SJSA1 (cell line): Measurements from ENCODE around the gene ZIM2. TPM values are rescaled to one million over a fixed set of nuclear protein-coding genes. Genes with fewer than 3 reads are reported as not detected.

Source experiments
- DNase-seq, 2 experiments: peaks; one replicate each; pipeline ENCODE4 v3.0.0-alpha.2; 2015 to 2020; ENCODE audit warnings: low spot score in 2 of 2, low read depth in 1 of 2
- H3K27ac ChIP-seq: fragments of 250-450 bp; sonication (Bioruptor Pico); 2 replicates; pipeline ENCODE4 v1.5.1; 2020; ENCODE audit warnings: mild to moderate bottlenecking, moderate library complexity
- H3K27me3 ChIP-seq: fragments of 250-450 bp; sonication (Bioruptor Pico); replicated peaks from 2 replicates; pipeline ENCODE4 v1.5.1; 2020; ENCODE audit warnings: mild to moderate bottlenecking, moderate library complexity
- H3K36me3 ChIP-seq: fragments of 250-450 bp; sonication (Bioruptor Pico); 2 replicates; pipeline ENCODE4 v1.5.1; 2020; ENCODE audit warnings: mild to moderate bottlenecking
- H3K4me1 ChIP-seq: fragments of 250-450 bp; sonication (Bioruptor Pico); replicated peaks from 2 replicates; pipeline ENCODE4 v1.6.1; 2021; ENCODE audit warnings: mild to moderate bottlenecking
- H3K4me3 ChIP-seq: fragments of 250-450 bp; sonication (Bioruptor Pico); 2 replicates; pipeline ENCODE4 v1.5.1; 2020; ENCODE audit warnings: mild to moderate bottlenecking
- H3K9me3 ChIP-seq: fragments of 250-450 bp; sonication (Bioruptor Pico); replicated peaks from 2 replicates; pipeline ENCODE4 v1.5.1; 2020; ENCODE audit warnings: mild to moderate bottlenecking
- total RNA-seq: library from RNA; depleted of rRNA; stranded (reverse); fragments of >200 nt; shearing (Covaris generic); gene quantifications from 2 replicates; pipeline ENCODE4 v1.2.3, GENCODE V29; 2014; rRNA removed

ZIM2 gene
- not detected in 2 replicates for total RNA-seq

- no peak within 1 kb of the TSS for H3K27ac ChIP-seq
- H3K4me3 ChIP-seq: no peak within 1 kb of the TSS
- no peak for DNase-seq
- no peaks in the 10 kb centered on the region for H3K36me3 ChIP-seq
- H3K27me3 ChIP-seq: no peaks in the 10 kb centered on the region
- H3K4me1 ChIP-seq: no peaks in the 10 kb centered on the region
- H3K9me3 ChIP-seq: peaks cover 34% of the 10 kb centered on the region
These were observed at the start of gene ZIM2, which contains the start of gene PEG3 for GRCh38 chr19:56840451-56841192. Gene ZIM2, minus strand, starts transcription at chr19:56840726. Its CDS starts 16,449 bp downstream, at chr19:56824277. Gene PEG3, minus strand, starts transcription at chr19:56840726. Its CDS starts 16,071 bp downstream, at chr19:56824655.

GRCh38 chr19:56885173-56885985 lies 44.9 kb upstream of the ZIM2 start:
- Histone ChIP-seq H3K4me3 (no peak overlapping the region), H3K4me1 (no peaks in the 10 kb centered on the region), H3K27me3 (no peaks in the 10 kb centered on the region), H3K27ac (no peak overlapping the region), H3K36me3 (no peaks in the 10 kb centered on the region), H3K9me3 (no peaks in the 10 kb centered on the region; the same call in none of the 2 replicates)
- DNase-seq: no peak

- H3K4me3 ChIP-seq: no peak overlapping the region
- no peaks in the 10 kb centered on the region for H3K36me3 ChIP-seq
- no peaks in the 10 kb centered on the region for H3K4me1 ChIP-seq
- no peaks in the 10 kb centered on the region for H3K27me3 ChIP-seq
- DNase-seq: no peak
- no peak overlapping the region for H3K27ac ChIP-seq
- no peaks in the 10 kb centered on the region; the same call in none of the 2 replicates for H3K9me3 ChIP-seq
These were observed 43.9 kb upstream of the ZIM2 start for GRCh38 chr19:56884441-56884840.

DNA sequence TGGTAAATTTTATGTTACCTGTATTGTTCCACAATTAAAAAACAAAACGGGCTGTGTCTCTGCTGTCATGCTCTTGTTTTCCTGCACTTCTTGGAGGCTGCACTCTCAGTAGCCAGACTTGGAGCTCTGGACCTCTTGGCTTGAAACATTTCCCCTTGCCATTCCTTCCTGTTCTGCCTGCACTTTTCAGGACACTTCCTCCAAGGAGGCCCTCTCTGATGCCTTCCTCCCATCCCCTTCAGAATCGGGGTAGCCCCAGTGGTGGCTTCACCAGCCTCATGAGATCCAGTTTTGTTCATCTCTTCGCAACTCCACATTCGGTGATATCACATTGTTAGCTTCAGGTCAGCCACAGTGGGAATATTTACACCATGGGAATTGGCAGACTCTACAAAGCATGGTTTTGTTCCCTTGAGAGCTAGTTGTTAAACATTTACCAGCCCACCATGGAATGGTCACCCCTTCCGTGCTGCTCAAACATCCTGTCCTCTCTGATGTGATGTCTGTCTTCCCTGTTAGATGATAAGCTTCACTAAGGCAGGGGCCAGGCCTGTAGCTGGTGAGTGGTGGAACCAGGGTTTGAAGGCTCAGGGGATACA lies 40.2 kb upstream of the ZIM2 start:
- Histone ChIP-seq H3K36me3 (no peaks in the 10 kb centered on the region), H3K4me3 (no peak overlapping the region), H3K4me1 (no peaks in the 10 kb centered on the region), H3K27ac (no peak overlapping the region), H3K9me3 (no peaks in the 10 kb centered on the region; the same call in 1 of the 2 replicates), H3K27me3 (no peaks in the 10 kb centered on the region)
- DNase-seq: no peak

- no peaks in the 10 kb centered on the region for H3K27me3 ChIP-seq
- H3K27ac ChIP-seq: no peak overlapping the region
- DNase-seq: no peak
- H3K4me1 ChIP-seq: no peaks in the 10 kb centered on the region
- H3K36me3 ChIP-seq: no peaks in the 10 kb centered on the region
- no peak overlapping the region for H3K4me3 ChIP-seq
- H3K9me3 ChIP-seq: no peaks in the 10 kb centered on the region
These were observed 36.7 kb upstream of the ZIM2 start for GRCh38 chr19:56877069-56877715.

DNA sequence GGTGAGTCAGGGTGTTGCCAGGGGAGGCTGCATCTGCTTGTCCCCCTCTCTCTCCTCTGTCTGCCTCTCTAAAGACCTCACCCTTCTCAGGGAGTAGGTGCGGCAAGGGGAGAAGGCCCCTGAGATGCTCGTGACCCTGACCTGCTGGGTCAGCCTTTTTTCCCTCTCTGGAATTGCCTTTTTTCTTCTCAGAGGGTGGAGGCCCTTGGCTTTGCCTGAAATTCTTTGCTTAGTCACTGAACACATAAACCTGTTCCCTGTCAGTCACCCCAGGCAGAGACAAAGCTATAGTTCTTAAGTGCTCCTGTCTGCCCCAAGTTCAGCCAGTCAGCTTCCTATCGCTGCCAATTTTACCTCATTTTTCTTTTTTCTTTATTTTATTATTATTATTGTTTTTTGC lies 35.2 kb upstream of the ZIM2 start:
- no peaks in the 10 kb centered on the region for H3K9me3 ChIP-seq

GRCh38 chr19:56874530-56874929 lies 34.0 kb upstream of the ZIM2 start:
- Histone ChIP-seq H3K36me3 (no peaks in the 10 kb centered on the region), H3K9me3 (no peaks in the 10 kb centered on the region), H3K27me3 (no peaks in the 10 kb centered on the region), H3K27ac (no peak overlapping the region), H3K4me1 (no peaks in the 10 kb centered on the region), H3K4me3 (no peak overlapping the region)
- no peak for DNase-seq

More for the DNA sequence above, 35.2 kb upstream of the ZIM2 start:
- Histone ChIP-seq H3K4me3 (no peak overlapping the region), H3K27me3 (no peaks in the 10 kb centered on the region), H3K36me3 (no peaks in the 10 kb centered on the region), H3K27ac (no peak overlapping the region), H3K4me1 (no peaks in the 10 kb centered on the region)
- DNase-seq: no peak

DNA sequence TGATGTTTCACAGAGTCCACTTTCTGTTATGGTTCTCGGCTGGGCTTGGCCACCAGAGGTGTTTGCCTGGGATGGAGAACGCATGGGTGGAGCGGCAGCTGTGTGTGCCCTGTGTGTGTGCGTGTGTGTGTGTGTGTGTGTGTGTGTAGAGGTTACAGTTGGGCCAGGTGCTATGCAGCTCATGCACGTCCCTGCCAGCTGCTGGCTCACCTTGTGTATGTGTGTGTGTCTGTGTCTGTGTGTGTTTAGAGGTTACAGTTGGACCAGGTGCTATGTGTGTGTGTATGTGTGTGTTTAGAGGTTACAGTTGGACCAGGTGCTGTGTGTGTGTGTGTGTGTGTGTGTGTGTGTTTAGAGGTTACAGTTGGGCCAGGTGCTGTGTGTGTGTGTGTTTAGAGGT lies 33.0 kb upstream of the ZIM2 start:
- H3K36me3 ChIP-seq: no peaks in the 10 kb centered on the region
- DNase-seq: no peak
- no peak overlapping the region for H3K27ac ChIP-seq
- no peak overlapping the region for H3K4me3 ChIP-seq
- no peaks in the 10 kb centered on the region for H3K27me3 ChIP-seq
- no peaks in the 10 kb centered on the region for H3K9me3 ChIP-seq
- no peaks in the 10 kb centered on the region for H3K4me1 ChIP-seq

- H3K9me3 ChIP-seq: peaks cover 15% of the 10 kb centered on the region
- H3K4me3 ChIP-seq: no peak overlapping the region
These were observed 29.4 kb upstream of the ZIM2 start for GRCh38 chr19:56869886-56870285.

DNA sequence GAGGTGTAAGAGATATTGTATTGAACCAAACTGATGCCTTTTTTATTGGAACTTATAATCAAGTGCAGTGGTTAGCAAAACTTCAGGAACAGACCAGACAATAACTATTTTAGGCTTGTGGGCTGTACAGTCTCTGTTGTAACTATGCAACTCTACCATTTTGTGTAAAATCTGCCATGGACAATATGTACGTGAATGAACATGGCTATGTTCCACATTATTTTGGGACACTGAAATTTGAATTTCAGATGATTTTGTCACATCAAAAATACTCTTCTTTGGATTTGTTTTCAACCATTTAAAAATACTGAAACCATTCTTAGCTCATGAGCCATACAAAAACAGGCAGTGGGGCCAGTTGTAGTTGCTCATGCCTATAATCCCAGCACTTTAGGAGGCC lies 27.9 kb upstream of the ZIM2 start:
- H3K4me1 ChIP-seq: no peaks in the 10 kb centered on the region
- H3K27me3 ChIP-seq: no peaks in the 10 kb centered on the region

More at GRCh38 chr19:56869886-56870285, 29.4 kb upstream of the ZIM2 start:
- no peak overlapping the region for H3K27ac ChIP-seq
- no peak for DNase-seq
- H3K27me3 ChIP-seq: no peaks in the 10 kb centered on the region
- H3K4me1 ChIP-seq: no peaks in the 10 kb centered on the region
- H3K36me3 ChIP-seq: no peaks in the 10 kb centered on the region

GRCh38 chr19:56866538-56866937 lies 26.0 kb upstream of the ZIM2 start:
- H3K9me3 ChIP-seq: peaks cover 20% of the 10 kb centered on the region
- no peaks in the 10 kb centered on the region for H3K36me3 ChIP-seq
- H3K27ac ChIP-seq: no peak overlapping the region
- no peaks in the 10 kb centered on the region for H3K27me3 ChIP-seq
- DNase-seq: no peak
- H3K4me3 ChIP-seq: no peak overlapping the region
- no peaks in the 10 kb centered on the region for H3K4me1 ChIP-seq

More for the DNA sequence above, 27.9 kb upstream of the ZIM2 start:
- peaks cover 20% of the 10 kb centered on the region for H3K9me3 ChIP-seq
- no peak overlapping the region for H3K4me3 ChIP-seq
- no peak overlapping the region for H3K27ac ChIP-seq
- no peaks in the 10 kb centered on the region for H3K36me3 ChIP-seq
- no peak for DNase-seq

DNA sequence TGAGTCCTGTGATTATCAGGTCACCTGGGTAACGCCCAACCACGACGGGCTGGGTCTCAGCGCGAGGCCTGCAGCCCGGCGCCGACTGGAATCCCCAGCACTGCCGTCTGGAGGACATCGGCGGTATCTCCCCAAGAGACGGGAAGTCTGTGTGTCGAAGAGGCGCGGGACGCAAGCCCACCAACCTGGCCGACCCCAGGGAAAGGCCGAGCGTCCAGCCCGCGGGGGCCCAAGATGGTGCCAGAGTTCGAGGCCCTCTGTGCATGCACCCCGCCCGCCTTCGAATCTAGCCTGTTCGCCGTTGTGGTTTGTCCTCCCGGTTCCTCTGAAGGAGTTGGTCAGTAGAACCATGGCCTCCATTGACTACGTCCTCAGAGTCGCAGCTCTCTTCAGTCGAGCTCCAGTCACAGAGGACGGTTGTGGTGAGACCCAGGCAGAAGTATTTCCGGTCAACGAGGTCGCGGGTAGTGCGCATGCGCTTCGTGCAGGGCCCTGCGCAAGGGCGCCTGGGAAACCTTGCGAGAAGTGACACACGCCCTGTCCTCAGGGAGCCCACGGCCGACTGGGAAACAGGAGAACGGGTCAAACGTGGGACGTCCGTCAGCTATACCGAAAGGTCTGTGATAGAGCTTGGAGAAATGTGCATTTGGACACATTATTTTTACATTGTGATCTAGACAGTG lies 24.1 kb upstream of the ZIM2 start:
- no peak overlapping the region for H3K27ac ChIP-seq
- H3K27me3 ChIP-seq: no peaks in the 10 kb centered on the region
- no peak for DNase-seq
- no peaks in the 10 kb centered on the region for H3K4me1 ChIP-seq
- H3K36me3 ChIP-seq: no peaks in the 10 kb centered on the region
- peaks cover 20% of the 10 kb centered on the region for H3K9me3 ChIP-seq
- H3K4me3 ChIP-seq: no peak overlapping the region

- no peaks in the 10 kb centered on the region for H3K27me3 ChIP-seq
- DNase-seq: no peak
- no peak overlapping the region for H3K27ac ChIP-seq
- peaks cover 13% of the 10 kb centered on the region for H3K9me3 ChIP-seq
- H3K4me3 ChIP-seq: no peak overlapping the region
- H3K4me1 ChIP-seq: no peaks in the 10 kb centered on the region
- no peaks in the 10 kb centered on the region for H3K36me3 ChIP-seq
These were observed 22.2 kb upstream of the ZIM2 start for GRCh38 chr19:56862741-56863140.
